GM19023 (cell line): ENCODE measurements around the gene LSM14B.
A peak's percentile ranks its signal among the peaks of the same experiment; 100 is the strongest.
"Not testable (repeated sequence)": the region's sequence is repeated elsewhere in the genome, so short reads cannot be mapped to it uniquely, and the experiment has no call there.

Experiments
- ATAC-seq: cut with Tn5 transposase; IDR thresholded peaks from one replicate; pipeline ENCODE4 v1.9.1; 2021; ENCODE audit warnings: mild to moderate bottlenecking, moderate library complexity; ENCODE audit not compliant: unreplicated experiment

LSM14B gene

DNA sequence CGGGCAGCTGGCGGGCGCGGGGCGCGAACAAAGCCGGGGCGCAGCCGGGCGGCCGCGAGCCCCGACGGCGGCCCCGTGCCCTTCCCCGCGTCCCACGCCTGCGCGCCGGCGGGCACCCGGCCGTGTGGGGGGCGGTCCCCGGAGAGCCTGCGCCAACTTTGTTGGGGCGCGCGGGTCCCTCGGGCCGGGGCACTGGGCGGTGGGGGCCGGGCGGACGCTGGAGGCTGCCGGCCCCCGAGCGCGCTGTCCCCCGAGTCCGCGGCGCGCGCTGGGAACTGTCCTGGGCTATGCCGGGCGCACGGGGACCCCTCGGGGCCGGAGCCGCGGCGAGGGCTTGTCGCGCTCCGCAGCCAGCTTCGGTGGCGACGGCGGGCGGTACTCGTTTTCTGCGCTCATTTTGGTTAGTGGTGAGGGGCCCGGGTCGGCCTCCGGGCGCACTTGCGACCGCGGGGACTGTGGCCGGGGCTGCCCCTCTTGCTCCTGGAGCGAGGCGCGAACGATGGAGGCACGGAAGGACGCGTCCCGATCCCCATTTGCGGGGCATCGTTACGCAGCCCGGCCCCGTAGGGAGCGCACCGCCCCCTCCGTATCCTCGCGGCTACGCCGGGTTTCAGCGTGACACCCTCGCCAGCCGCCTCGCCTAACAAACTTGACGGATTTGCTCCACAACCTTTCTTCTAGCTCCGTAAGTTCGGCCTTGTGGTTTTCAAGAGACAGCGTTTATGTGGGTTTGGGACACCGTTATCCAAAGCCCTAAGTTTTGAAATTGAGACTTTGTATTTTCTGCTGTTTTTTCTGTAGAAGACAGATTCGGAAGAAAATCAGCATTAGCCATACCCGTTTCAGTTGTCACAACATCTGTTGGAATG is 21.9 kb downstream of the LSM14B start:
- ATAC-seq, result peak; percentile 9

DNA sequence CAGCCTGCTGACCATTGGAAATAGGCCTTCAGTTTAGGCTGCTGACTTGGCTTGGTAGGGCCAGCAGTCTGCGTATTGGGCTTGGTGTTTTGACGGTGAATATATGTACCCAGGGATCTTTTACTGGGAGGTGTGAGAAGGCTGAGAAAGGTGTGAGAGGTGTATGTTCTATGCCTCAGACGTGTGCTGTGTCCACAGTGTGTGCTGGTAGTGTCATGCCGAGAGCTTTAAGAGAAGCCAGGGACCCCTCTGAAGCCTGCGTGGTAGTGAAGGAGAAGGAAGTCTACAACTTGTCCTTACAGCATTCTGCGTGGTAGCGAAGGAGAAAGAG is 23.4 kb downstream of the LSM14B start:
- ATAC-seq, result no peak

- ATAC-seq, result no peak
These were observed 23.9 kb downstream of the LSM14B start for GRCh38 chr20:62146019-62146755.

DNA sequence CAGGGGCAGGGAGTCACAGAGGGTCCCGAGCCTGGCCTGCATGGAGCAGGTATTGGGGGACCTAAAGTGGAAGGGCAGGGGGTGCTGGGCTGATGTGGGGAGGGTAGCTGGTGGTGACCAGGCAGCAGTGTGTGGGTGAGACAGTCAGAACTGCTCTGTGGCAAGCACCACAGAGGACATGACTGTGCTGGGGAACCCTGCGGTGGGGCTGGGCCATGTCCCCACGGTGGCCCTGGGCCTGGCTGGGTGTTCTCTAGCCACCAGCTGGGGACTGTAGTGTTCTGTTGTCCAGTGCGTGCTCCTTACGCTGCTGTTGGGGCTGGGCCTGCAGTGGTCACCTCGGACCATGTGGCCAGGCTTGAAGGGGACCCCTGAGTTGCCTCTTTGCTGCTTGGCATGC is 24.9 kb downstream of the LSM14B start:
- ATAC-seq, result no peak

DNA sequence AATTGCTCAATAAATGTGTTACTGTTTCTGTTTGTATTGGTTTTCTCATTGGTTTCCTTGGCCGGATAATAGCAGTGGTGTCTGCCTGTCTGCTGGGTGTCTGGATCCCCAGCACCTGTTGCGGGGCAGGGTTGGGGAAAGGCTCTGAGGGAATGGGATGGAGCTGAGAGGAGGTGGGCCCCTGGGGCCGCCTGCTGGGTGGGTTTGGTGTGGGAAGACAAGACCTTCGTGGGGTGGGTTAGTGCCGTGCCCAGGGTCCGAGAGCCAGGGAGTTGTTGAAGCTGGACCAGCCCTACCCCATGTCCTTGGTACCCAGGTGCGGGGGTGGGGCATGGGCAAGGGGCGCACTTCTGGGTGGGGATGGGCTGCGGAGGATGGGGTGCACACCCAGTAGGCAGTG is 25.3 kb downstream of the LSM14B start:
- no peak for ATAC-seq

DNA sequence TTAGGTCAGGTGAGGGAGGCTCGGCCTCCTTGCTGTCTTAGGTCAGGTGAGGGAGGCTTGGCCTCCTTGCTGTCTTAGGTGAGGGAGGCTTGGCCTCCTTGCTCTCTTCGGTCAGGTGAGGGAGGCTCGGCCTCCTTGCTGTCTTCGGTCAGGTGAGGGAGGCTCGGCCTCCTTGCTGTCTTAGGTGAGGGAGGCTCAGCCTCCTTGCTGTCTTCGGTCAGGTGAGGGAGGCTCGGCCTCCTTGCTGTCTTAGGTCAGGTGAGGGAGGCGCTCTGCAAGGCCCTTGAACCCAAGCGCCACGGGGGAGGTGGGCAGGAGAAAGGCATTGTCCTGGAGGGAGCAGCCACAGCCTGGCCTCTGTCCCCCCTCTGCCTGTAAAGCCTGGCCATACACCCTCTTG is 26.1 kb downstream of the LSM14B start:
- ATAC-seq, result not testable (repeated sequence)

DNA sequence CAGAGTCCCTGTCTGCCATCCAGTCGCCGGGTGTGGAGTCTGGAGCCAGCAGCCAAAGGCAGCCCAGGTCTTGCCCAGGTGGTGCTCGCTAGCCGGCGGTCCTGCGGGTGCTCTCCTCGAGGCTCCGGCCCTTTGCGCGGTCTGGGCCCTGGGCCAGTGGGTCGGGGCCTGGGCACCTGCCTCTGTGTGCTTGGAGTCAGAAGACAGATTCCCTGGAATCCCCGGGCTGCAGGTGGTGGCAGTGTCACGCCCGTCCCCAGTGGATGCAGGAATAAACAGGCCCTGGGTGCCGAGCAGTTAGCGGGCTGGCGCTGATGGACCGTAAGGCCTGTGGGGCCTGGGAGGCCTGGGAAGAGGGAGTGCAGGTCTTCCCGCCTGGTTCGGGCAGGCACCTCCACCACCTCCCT is 26.6 kb downstream of the LSM14B start:
- no peak for ATAC-seq

DNA sequence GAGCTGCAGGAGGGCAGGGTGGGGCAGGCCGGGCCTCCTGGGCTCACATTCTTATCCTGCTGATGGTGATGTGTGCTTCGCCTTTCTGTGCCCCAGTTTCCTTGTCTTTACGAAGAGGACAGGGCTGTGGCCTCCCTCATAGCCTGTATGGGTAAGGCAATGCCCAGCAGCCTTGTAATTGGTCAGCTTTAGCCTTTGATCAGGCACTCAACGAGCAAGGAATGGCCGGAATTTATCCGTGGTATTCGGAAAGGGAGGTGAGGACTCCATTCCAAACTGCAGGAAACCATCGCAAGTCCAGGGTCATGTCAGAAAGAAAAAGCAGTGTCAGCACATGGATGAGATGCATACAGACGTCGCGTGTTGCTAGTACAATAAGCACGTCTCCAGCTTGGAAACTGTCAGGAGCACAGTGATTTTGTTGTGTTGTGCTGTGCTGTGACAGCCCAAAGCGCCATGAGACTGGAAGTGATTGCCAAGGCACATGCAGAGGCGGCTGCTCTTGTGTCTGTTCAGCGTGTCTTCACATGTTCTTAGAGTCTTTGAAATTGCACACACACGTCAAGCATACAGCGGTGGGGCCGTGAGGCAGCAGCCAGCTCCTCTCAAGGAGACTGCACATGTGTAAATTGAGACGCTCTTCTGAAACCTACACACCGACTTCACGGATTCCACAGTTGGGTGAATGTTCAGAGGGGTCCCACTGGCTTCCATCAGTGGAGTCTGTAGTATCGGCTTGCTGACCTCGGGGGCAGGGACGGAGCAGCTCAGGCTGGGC is 27.4 kb downstream of the LSM14B start:
- no peak for ATAC-seq

DNA sequence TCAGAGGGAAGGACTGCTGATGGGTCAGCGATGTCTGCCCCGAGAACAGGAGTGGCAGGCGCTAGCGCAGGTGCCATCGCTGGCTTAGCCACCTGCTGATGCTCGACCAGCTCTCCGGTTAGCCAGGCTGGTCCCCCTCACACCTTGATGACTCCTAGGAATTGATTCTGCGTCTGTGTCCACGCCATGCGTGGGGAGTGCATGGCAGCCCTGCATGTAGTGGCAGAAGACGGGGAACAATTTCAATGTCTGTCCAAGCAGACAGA is 28.0 kb downstream of the LSM14B start:
- ATAC-seq, result no peak

GRCh38 chr20:62151225-62151624 is 28.9 kb downstream of the LSM14B start:
- no peak for ATAC-seq

DNA sequence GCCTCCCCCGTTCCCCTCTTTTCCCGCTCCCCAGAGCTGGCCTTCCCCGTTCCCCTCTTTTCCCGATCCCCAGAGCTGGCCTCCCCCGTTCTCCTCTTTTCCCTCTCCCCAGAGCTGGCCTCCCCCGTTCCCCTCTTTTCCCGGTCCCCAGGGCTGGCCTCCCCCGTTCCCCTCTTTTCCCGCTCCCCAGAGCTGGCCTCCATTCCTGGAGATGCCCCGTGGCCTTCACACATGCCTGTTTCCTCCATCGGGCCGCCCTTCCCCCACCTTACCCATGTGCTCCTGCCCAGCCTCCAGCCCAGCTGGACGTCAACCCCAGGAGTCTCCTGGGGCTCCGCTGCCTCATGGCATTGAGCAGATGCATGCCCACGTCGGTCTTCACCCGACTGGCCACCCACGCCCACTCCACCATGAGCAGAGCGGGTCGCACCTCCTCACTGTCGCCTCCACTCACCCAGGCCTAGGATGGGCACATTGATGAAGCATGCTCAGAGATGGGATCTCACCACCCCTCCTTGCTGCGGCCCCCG is 29.6 kb downstream of the LSM14B start:
- no peak for ATAC-seq

DNA sequence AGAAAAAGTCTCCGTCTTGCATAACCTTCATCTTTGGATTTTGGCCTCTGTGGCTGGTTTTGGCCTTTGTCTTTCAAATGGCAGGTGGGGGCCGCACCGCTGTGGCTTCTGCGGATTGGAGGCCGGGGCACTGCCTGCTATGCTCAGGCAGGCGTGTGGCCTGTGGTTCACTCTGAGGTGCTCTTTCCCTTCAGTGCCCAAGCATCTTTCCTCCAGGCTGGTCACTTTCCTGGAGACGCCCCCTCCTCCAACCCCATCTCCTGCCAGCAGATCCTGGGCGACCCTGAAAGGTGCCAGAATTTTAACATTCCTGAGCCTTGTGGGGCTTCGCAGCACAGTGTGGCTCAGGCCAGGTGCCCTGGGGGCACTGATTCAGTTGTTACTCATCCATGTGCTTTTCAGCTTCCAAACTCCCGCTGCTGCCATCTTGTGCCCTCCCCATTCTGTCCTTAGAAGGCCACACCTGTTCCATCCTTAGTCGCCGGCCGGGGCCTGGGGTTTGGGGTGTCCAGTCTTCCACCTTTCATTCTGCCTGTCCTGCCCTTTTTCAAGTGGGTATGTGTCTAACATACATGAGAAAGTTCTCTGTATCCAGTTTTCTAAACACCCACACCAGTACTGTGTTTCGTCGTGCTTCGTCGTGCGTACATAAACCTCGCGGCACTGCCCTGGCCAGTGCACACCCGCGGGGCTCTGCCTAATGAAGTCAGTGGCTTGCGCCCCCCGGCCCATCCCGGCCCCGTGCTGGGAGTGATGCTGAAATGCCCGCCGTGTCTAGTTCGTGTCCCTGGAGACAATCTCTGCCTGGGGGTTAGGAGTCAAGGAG is 33.4 kb downstream of the LSM14B start:
- ATAC-seq, result no peak

- no peak for ATAC-seq
These were observed 33.9 kb downstream of the LSM14B start for GRCh38 chr20:62156254-62156556.

- no peak for ATAC-seq
These were observed 34.5 kb downstream of the LSM14B start for GRCh38 chr20:62156592-62157386.

- ATAC-seq, result no peak
These were observed 35.3 kb downstream of the LSM14B start for GRCh38 chr20:62157387-62158087.

DNA sequence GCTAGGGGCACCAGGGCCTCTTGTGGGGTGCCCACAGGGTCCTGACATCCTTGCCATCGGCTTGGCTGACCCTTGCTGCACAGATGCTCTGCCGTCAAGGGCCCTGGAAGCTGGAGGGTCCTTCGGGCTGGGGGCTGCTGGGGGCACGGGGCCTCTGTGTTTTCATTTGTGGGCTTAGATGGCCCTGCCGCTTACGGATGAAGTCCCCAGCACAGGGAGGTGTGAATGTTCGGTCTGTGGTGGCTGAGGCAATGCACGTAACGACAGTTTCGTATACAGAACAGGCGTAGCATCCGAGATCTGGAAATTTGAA is 35.8 kb downstream of the LSM14B start:
- no peak for ATAC-seq

- ATAC-seq, result no peak
These were observed 36.3 kb downstream of the LSM14B start for GRCh38 chr20:62158541-62158940.

- no peak for ATAC-seq
These were observed 36.8 kb downstream of the LSM14B start for GRCh38 chr20:62159052-62159451.

DNA sequence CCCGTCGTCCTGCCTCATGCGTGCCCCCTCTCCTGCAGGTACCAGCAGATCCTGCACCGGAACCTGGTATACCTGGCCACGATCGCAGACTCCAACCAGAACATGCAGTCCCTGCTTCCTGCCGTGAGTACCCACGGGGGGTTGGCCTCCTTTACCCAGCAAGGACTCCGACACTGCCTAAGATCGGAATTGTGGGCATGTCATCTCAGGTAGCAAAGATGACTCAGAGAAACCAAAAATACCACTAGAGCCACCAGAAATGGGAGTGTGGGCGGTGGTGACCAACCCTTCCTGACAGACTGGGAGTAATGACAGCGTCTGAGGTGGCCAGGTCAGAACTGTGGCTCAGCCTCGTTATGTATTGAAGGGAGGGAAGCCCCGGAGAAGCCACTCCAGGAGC is 37.6 kb downstream of the LSM14B start:
- ATAC-seq, result no peak

DNA sequence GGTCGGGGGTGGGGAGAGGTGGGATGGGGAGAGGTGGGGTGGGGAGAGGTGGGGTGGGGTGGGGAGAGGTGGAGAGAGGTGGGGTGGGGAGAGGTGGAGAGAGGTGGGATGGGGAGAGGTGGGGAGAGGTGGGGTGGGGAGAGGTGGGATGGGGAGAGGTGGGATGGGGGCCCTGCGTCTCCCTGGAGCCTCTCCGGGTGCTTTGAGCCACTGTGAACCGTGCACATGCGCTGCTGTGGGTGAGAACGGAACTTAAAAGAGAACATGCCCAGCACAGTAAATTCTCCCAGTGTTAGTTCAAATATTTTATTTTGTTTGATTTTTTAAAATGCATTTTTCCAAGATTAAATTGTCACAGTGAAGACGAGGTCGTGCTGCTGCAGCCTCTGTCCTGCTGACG is 38.0 kb downstream of the LSM14B start:
- ATAC-seq, result no peak
